ENCODE measurements around the gene ISCA2.

ISCA2 gene

DNA sequence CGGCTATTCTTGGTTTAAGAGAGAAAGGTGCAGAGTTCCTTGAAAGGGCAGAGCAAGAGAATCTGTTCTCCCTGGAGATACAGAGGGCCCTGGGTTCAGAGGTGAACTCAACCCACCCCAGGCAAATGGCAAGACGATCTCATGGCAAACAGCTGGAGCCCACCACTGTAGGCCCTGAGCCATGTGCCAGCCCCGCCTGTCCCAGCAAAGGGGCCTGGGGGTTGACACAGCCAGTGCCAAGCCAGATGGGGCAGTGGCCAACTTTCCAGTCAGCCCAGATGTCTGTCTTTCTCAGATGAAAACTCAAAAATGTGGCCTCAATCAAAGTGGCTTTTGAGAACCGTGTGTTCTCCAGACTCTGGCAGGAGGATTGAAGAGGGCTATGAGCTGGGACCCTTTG, 51.8 kb downstream of the ISCA2 start:
- no peak for DNase-seq (ENCODE audit: extremely low read depth, insufficient read length)
- H3K36me3 ChIP-seq (ENCODE audit: control insufficient read depth, insufficient read depth, low read length), result no peaks in the 10 kb centered on the region
- no peak for TF ChIP-seq CTCF (IDR thresholded peaks at IDR 0.05; ENCODE audit: insufficient read depth, low read length, poor library complexity, severe bottlenecking)
- no peak overlapping the region for H3K4me3 ChIP-seq (replicated peaks; ENCODE audit: low read depth, low read length)
- H3K27me3 ChIP-seq (replicated peaks; ENCODE audit: control insufficient read depth, insufficient read depth, low read length), result peaks cover 5% of the 10 kb centered on the region

- Histone ChIP-seq H3K36me3 (ENCODE audit: control insufficient read depth, insufficient read depth, low read length) (no peaks in the 10 kb centered on the region), H3K27me3 (replicated peaks; ENCODE audit: control insufficient read depth, insufficient read depth, low read length) (peaks cover 5% of the 10 kb centered on the region), H3K4me3 (replicated peaks; ENCODE audit: low read depth, low read length) (no peak overlapping the region)
- no peak for TF ChIP-seq CTCF (IDR thresholded peaks at IDR 0.05; ENCODE audit: insufficient read depth, low read length, poor library complexity, severe bottlenecking)
- DNase-seq (ENCODE audit: extremely low read depth, insufficient read length), result no peak
Measured at GRCh38 chr14:74546416-74546815, 52.9 kb downstream of the ISCA2 start.
